Stimulated activated CD4-positive, alpha-beta T cell treated with anti-CD3 and anti-CD28 coated beads, Interleukin-4, amount 100 ng/mL, for 4 hours (primary cell): ENCODE measurements around the gene NRXN2.

Experiments
- DNase-seq, 2 experiments: peaks; one replicate each; pipeline ENCODE4 v3.0.0-alpha.2; 2020

NRXN2 gene

DNA sequence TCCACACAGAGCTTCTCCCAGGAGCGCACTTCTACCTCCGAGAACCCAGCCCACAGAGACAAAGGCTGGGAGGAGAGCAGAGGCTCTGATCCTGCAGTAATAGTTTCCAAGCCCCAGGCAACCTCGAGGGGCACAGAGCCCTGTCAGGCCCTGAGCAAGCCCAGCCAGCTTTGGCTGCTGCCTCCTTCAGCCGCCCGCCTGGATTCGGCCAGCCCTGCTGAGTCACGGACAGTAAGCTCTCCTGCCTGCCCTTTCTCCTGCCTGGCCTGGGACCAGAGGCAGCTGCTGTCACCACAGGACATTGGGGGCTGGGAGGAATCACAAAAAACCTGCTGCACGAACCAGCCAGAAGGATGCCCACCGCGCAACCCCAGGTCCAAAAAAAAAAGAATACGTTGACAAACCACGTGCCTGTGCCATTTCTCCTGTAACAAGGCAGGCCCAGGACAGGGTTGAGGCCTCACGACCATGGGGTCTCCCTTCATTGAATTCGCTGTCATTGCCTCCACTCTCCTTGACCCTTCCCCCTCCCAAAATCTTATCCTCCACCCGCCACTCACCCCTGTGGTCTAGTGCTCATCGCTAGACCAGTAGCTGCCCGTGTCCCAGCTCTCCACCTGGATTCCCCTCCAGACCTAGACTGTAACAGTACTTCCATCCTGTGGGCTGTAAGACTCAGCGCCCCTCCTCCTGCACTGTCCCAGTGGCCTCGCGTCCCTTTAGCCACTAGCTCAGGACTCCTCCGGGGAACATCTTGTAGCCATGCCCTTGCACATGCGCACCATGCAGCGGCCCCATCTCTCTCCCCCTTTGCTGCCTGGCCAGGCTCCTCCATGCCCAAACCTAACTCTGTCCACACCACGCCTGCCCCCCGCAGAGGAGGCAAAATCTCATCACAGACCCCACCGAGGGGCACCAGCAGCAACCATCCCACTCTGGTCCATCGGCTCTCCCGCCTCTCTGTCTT lies 139.4 kb downstream of the NRXN2 start:
- DNase-seq = no peak

DNA sequence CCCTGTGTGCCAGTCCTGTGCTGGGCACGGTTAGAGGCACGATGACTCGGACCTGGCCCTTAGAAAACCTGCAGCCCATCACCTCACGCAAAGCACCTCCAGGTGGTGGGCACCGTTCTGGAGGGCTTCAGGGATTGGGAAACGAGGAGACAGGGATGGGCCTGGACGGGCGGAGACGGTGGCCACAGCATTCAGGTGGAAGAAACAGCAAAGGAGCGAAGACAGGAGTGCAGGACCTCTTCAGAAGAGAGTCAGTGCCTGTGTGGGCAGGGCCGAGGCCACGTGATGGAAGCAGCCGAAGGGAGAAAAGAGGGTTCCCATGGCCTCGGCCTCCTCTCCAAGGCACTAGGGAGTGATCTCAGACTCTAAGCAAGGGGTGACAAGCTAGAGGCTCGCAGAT lies 140.1 kb downstream of the NRXN2 start:
- DNase-seq = no peak

DNA sequence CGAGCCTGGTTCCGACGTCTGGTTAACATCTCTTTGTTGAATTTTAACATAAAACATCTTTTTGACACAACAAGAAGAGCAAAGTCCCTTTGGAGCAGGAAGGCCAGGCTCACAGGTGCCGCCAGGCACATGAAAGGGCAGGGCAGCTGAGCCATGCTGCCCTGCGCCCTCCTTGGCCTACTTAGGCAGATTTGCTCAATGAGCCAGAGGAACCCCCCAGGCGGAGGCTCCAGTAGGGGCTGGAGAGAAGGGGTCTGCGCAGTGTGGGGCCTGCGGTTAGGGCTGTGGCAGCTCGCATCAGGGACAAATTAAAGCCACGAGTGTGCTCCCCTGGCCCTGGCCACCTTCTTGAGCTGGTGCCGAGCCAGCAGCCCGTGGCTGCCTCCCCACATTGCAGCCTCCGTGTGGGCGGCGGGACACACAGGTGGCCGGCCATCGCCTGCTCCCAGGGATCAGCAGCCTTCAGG lies 141.9 kb downstream of the NRXN2 start:
- DNase-seq = no peak

DNA sequence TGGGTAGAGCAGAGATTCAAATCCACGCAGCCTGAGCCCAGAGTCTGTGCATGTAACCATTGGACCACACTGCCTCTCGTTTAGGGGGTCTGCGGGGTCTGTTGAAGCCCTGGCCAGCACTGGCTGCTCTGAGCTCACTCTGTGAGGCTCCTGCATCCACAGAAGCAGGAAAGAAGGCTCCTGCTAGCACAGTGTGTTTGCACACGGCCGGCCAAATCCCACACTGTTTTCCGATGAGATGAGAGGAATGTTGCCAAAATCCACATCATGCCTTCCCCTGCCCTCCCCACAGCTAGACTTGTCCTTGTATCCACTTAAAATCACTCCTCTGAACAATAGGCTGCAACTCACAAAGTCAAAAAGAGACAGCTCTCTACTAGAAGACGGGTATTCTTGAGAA lies 142.6 kb downstream of the NRXN2 start:
- DNase-seq = no peak

DNA sequence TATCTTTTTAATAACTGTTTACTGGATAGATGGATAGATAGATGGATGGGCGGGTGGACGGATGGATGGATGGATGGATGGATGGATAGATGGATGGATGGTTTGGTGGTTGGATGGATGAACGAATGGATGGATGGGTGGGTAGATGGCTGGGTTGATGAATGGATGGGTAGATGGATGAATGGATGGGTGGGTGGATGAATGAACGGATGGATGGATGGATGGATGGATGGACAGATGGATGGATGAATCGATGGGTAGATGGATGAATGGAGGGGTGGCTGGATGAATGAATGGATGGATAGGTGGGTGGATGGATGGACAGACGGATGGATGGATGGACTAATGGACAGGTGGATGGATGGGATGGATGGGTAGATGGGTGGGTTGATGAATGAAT lies 145.8 kb downstream of the NRXN2 start:
- DNase-seq = no peak

DNA sequence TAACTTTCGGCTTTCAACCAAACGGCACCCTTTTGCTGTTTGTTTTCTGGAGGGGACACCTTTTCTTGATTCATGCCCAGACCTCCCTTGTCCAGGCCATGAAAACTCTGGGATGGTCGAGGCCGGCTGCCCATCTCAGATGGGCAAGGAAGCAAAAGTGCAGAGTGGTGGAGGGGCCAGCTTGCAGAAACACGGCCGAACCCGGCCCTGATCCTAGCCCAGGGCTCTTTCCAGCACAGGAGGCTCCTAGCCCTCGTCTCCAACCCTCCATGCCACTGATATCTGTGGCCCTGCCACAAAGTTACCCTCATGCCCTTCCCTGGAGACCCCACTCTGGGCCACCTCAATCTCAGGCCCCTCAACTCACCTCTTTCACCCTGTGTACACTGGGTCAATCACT lies 150.9 kb downstream of the NRXN2 start:
- DNase-seq = no peak

DNA sequence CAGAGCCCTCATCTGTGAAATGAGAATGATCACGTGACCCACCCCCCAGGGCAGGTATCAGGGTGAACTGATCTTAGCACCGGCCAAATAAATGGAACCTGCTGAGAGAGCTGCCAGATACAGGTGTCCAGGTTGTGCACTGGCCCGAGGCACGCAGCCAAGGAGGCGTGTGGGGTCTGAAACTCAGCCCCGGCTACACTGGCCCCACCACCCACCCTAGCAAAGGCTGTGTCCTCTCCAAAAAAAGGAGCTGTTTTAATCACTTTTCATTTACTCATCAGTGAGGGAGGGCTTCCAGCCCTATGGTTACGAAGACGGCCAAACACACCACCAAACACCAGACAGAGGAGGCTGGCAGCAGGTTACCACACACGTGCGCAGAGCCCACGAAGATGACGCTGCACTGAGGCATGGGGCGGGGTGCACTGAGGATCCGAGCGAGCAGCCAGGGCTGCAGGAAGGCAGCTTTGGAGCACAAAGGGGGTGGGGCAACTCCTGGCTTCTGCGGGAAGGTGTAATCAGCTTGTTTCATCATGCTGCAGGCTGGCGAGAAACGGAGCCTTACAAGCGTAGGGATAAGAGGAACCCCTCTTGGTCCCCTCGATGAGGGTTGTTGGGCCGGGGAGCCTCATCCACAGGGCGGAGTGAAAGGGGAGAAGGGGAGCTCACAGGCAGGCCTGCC lies 151.4 kb downstream of the NRXN2 start:
- DNase-seq = no peak

DNA sequence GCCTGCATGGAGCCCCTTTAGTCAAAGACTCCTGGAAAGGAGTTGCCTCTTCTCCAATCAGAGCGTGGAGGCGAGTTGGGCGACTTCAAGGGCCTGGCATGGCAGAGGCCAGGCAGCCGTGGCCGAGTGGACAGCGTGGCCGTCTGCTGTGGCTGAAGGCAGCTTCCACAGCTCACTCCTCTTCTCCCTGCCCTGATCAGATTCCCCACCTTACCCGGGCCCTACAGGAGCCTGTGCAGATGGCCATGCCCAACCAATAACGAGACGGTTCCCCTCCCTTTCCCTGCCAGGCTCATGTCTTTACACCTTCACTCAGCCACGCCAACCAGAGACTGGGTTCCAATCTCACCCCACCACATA lies 152.0 kb downstream of the NRXN2 start:
- no peak for DNase-seq

DNA sequence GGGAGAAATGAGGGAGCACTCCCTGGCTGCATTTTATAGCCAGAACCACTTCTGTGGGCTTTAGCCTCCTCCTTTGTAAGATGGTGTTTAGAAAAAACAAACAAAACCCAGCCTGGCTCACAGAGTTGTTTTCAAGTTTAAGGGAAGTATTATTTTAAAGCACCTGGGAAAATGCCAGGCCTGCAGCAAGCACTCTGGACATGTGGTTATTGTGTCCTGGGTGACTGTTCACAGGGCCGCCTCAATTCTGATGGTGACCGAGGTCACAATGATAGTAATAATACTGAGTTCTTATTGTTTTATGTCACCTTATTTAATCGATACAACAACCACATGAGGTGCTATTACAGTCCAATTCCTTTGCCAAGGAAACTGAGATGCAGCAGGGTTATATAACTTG lies 152.7 kb downstream of the NRXN2 start:
- no peak for DNase-seq

DNA sequence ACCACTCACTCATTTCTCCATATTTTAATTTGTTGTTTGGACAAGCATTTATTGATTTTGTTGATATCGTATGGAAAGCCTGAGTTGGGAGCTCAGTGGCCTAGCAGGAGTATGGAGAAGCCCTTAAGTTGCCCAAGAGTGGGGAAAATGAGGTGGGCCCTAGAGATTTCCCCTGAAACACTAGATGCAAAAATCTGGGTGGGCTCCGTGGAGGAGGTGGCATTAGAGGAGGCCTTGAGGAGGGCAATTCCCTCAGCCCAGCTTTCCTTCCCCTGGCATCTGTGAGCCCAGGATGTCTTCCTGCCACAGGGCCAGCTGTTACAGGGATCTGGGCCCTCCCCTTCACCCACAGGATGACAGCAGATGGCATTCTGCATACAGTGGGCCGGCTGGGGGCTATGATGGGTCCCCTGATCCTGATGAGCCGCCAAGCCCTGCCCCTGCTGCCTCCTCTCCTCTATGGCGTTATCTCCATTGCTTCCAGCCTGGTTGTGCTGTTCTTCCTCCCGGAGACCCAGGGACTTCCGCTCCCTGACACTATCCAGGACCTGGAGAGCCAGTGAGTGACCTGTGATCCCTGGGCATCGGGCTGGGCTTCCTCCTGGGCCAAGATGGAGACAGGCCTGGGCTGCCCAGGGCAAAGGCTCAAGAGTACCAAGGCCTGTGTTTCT lies 153.6 kb downstream of the NRXN2 start:
- no peak for DNase-seq

DNA sequence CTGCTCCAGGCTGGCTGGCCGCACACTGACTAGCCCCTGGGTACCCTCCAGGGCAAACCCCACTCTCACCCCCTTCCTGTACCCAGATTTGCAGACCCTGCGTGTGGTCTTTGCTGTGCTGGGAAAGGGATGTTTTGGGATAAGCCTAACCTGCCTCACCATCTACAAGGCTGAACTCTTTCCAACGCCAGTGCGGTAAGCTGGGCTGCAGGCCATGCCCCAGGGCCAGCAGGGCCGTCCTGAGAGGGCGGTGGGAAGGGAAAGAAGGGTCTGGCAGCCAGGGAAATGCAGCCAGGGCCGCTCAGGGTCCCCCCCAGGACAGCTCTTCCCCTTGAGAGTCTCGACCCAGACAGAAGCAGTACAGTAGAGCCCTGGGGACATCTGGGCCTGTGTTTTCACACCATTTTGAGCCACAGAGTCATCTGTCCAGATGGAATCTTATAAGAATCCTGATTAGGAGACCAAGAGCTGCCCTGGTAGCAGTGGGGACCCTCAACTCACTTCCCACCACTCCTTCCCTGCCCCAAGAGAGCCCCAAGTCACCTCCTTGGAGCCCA lies 154.3 kb downstream of the NRXN2 start:
- DNase-seq = no peak

DNA sequence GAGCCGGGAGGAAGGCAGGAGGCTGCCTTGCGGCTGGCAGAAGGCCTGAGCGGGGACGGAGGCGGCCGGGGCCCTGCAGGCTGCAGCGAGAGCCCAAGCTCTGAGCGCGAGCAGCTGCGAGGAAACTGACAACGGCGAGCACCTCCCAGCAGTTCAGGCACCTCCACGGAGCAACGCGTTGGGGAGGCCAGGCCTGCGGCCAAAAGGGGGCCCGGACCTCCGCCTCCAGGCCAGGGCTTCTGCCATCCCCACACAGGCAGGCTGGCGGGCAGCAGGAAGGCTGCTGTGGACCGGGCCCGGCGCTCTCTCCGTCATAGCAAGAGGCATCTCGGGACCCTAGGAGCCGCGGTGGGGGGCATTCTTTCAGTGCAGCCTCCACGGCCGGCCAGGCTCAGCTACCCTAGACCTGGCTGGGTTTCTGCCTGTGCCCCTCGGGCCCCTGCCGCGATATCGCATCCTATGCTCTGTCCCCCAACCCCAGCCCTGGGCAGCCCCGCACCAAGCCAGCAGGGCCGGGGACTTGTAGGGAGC lies 154.9 kb downstream of the NRXN2 start:
- no peak for DNase-seq

DNA sequence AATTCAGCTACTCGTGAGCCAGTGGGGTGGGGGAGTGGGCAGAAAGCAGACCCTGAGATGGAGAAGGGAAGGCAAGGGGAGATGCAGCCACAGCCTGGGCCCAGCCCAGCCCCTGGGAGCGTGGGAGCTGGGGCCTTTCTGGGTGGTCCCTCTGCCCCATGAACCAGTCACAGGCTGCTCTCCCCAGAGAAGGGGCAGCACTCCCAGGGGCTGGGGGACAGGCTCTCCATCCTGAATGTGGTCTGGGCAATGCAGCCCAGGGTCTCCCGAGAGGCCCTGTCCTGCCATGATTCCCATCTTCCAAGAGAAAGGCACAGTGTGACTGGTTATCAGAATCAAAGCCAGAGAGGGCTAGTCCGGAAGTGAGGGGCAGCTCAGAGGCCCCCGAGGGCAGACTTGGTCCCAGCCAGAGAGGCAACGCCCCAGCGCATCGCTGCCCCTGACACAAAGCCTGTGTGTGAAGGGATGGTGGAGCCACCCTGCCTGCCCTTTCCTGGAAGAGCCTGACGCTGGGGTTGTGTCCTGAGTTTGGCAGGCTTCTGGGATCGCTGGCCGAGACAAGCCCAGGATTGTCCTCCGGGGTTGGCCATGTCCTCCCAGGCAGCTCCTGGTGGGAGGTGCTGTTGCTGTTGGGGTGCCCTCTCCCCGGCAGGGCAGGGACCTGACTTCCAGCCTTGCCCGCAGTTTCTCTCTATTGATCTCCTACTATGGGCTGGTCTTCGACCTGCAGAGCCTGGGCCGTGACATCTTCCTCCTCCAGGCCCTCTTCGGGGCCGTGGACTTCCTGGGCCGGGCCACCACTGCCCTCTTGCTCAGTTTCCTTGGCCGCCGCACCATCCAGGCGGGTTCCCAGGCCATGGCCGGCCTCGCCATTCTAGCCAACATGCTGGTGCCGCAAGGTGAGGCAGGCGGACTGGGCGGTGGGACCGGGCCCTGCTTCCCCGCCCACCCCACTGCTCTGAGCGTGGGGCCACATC lies 155.8 kb downstream of the NRXN2 start:
- DNase-seq = no peak

DNA sequence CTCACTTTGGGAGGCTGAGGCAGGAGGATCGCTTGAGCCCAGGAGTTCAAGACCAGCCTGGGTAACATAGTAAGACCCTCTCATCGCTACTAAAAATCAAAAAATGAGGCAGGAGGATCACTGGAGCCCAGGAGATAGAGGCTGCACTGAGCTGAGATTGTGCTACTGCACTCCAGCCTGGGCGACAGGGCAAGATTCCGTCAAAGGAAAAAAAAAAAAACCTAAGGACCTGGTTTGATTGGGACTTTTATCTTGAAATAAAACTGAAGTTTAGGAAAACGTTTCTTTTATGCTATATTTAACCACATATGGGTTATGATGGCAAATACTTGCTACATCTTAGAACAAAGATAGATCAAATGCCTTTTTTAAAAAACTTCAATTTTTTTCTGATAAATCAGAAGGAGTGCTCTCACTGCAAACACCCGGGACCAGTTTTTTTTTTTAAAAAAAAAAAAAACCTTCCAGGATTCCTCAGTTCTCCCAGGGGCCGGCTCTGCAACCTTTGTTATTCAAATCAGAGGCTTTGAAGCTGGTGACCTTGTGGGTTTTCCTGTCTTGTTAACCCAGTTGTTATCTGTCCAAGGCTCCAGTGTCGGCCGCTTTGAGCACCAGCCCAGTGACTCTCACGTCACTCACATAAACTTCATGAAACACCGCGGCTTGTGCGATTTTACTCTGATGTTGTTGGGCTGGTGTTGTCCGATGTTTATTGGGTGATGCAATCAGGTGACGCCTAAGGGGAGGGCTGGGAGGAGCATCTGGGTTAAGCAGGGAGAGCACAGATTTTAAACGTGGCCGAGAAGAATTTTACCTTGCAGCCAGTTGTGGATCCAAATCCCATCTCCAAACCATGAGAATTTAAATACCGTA lies 156.7 kb downstream of the NRXN2 start:
- DNase-seq = no peak

DNA sequence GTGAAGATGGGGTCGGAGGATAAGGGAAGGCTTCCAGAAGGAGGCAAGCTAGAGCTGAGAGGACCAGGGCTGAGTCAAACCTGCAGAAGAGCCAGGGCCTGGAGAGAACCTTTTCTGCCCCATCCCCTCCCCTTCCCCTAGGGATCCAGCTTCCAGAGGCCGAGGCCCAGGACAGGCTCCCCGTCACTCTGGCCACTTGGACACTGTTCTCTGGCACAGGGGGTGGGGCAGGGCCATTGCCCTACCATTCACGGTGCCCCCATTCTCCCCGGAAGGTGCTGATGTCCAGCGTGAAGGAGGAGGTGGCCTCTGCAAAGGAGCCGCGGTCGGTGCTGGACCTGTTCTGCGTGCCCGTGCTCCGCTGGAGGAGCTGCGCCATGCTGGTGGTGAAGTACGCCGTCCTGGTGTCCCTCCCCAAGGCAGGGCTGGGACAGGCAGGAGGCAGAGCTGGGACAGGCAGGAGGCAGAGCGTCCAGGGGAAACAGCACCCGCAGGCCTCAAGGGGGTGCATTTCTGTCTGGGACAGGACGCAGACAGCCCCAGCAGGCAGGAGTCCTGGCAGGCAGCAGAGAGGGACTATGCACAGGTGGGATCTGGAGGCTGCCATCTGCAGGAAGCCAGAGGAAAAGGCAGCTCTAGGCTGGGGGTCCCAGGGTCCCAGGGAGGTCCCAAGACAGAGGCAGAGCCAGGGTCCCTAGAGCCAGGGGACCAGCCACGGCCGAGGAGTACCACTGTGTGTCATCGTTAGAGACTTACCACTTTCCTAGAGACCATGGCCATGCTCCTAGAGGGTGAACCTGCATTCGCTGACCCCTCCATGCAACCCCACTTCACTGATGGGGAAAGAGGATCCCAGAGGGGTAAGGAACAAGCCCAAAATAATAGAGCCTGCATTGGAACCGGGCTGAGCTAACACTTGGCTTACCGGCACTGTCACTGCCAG lies 157.8 kb downstream of the NRXN2 start:
- DNase-seq = no peak

DNA sequence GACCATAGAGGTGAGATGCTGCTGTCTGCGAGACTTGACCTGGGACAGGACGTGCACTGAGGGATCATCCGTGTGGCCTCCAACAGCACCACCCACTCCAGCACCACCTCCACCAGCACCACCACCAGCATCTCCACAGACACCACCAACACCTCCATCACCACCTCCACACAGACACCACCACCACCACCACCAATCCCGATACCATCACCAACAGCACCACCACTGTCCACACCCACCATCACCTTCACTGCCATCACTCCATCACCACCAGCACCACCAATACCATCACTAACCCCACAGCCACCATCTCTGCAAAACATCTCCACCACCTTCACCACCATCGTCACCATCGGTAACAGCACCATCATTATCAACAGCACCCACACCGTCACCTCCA lies 158.6 kb downstream of the NRXN2 start:
- no peak for DNase-seq

DNA sequence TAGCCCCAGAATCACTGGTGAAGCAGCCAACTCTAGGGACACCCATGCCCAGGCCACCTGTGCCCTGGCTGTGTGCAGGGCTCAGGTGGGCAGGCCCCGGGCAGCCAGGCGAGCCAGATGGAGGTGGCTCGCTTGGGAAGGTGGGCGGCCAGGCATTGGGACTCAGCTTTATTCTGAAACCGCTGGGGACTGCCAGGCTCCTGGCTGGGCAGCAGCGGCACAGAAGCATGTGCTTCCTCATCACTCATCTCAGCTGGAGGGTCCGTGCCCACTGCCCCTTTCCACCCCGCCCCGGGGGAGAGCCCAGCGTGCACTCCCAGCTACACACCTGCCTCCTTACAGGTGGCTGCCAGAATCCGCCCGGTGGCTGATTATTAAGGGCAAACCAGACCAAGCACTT lies 159.0 kb downstream of the NRXN2 start:
- DNase-seq = no peak

DNA sequence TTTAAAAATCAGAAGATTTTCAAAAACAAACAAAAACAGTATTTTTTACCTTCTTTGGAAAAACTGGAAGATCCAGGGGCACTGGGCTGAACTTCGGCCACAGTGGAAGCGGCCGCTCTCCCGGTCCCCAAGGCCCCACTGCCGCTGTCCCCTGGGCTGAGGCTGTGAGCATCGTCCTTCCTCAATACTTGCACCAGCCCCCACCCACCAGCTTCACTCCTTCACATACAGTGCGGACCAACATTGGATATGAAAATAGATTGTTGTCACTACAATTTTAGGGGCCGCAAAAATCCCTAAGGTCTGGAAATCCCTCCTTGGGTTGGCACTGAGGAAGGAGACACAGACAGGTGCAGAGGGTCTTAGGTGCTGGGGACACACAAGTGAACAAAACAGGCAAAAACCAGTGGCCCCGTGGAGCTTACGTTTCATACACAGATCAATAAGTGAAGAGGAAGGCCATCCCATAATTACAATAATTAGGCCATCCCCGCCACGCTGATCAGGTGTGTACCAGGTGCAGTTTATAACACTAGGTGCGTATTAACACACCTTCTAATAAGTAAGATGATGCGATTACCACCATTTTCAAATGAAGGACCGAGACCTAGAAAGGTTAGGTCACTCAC lies 160.2 kb downstream of the NRXN2 start:
- DNase-seq = no peak
